ENCODE results near the gene SGCA.

DNA sequence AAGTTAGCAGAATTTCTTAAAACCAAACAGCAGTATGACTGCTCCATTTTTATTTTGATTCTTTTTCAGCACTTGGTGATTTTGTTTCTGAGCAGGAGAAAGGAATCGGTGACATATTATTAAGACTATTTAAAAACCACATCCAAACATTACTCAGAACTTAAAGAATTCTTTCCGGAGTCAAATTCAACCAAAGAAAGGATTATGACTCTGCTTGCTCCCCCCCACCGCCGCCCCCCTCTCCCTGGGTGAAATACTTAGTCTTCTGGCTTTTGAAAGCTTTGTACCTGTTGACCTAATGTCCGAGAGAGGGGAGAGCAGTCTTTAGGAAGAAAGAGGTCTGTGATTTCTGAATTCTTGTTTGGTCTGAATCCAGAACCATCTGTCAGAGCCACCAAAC is 53.5 kb downstream of the SGCA start:
- TF ChIP-seq POLR2A (IDR thresholded peaks at IDR 0.05), result no peak
- TF ChIP-seq, protein P1, sequence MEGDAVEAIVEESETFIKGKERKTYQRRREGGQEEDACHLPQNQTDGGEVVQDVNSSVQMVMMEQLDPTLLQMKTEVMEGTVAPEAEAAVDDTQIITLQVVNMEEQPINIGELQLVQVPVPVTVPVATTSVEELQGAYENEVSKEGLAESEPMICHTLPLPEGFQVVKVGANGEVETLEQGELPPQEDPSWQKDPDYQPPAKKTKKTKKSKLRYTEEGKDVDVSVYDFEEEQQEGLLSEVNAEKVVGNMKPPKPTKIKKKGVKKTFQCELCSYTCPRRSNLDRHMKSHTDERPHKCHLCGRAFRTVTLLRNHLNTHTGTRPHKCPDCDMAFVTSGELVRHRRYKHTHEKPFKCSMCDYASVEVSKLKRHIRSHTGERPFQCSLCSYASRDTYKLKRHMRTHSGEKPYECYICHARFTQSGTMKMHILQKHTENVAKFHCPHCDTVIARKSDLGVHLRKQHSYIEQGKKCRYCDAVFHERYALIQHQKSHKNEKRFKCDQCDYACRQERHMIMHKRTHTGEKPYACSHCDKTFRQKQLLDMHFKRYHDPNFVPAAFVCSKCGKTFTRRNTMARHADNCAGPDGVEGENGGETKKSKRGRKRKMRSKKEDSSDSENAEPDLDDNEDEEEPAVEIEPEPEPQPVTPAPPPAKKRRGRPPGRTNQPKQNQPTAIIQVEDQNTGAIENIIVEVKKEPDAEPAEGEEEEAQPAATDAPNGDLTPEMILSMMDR (IDR thresholded peaks at IDR 0.05), result no peak

Data from body of pancreas (tissue), 4 donors.